Measurements from ENCODE around the gene SH3YL1.
A peak's percentile ranks its signal among the peaks of the same experiment; 100 is the strongest.

Gene SH3YL1

DNA sequence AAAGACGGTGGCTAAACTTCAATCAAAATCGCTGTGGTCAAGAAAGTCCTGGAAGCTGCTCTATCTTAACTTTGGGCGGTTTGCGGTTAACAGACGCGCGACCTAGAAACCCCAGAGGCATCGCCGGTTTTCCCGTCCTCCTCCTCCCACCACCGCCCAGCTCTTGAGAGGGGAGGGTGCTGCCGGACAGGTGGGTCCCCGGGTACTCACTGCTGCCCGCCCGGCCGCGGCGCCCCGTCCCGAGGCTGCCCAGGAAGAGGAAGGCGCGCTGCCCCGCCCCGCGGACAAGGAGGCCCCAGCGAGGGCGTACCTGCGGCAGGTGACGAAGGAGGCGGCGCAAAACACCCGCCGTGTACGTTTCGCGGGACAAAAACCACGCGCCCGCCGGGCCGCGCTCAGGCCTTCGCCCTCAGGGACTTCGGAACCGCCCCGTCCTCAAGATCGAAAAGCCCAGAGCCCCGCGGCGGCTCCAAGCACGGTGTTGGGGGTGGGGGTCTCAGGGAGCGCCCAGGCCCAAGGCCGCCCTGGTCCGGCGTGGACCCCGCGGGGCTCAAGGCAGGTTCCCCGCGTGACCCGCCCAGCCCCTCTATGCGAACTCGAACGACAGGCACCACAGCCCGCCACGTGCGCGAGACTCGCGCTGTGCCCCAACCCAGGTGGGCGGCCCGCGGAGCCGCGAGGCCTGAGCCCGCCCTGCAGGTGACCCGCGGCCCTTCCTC, at the start of gene SH3YL1:
Gene SH3YL1 (minus strand): TSS at position 259 of the 719 bp plus-strand sequence. CDS start 48 bp downstream, at position 211.
- peak; percentile 21 for DNase-seq

GRCh38 chr2:310994-311393, 47.2 kb upstream of the SH3YL1 start:
- DNase-seq, result no peak

DNA sequence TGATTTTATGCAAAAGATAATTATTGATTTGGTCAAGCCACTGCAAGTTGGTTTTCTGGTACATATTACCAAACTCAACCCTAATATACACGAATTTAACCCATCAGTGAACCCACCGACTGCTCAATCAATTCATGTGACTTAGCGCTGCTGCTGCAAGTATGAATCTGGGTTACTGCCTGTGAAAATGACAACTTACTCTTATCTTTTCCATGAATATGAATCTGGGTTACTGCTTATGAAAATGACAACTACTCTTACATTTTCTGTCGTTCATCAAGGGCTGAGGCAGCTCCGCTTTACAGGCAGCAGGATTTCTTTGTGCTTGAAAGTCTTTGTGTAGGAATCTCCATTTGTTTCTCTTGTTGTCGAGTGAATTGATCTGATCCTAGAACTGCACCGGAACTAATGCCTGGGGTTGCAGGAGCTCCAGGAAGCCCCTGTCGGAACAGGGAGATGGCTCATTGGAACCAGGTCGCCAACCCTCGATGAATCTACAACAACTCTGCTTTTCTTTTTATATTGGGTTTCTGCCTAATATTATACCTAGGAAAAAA, 46.2 kb upstream of the SH3YL1 start:
- DNase-seq, result no peak

DNA sequence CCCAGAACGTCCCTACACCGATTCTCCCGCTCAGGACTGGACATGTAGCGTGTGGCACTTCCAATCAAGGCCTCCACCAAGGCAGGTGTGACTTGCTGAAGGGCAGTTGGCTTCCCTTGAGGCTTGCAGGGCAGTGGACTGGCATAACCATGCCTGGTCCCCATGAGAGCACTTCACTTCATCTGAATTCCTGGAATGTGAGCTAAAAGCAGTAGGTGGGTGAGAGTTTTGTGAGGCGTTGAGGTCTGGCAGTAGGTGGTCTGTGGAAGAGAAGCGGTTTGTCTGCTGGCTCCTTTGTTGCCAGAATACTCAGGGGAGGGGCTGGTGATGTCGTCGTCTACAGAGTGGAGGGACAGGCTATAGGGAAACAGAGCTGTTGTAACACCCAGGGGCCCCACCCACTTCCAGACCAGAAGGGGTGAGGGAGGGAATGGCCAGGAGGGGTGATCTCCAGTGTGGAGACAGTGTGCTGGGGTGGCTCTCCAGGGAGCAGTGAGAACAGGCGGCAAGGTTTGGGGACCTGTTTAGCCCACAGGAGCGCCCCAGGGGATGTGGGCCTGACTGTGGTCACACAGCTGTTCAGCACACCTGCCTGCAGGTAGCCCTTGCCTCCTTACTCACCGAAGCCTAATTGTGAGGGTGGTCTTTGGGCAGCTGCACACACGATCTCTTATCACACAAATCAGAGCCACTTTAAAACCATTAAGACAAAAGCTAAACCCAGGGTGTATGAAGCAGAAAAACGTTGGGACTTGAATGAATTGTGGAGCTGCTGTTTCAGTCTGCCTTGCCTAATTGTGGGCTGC, 45.5 kb upstream of the SH3YL1 start:
- DNase-seq, result no peak

DNA sequence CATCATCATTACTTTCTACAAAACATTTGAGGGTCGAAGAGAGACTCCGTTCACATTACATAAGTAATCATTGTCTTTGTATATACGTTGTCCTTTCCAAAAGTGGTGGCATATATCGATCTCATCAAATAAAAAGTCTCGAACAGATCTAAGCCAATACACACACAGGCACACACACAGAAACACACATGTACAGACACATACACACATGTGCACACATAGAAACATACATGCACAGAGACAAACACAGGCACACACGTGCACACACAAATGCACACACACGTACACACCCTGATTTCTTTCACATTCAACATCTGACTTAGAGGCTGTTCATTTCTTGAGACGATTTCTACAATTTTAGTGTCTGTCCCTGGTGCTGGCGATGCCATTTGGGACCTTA, 41.5 kb upstream of the SH3YL1 start:
- DNase-seq, result no peak

DNA sequence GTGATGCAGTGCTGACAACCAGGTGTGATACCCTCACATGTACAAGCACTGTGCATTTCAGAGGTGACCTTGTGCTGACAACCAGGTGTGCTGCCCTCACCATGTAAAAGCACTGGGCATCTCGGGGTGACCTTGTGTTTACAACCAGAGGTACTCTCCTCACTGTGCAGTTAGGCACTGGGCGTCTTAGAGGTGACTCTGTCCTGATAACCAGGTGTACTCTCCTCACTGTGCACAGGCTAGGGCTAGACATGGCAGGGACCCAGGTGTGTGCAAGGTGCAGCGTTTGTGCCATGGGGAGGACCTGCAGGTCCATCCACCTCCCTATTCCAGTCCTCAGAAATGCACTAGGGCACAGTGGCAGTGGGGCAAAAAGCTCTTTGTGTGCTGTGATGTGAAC, 32.5 kb upstream of the SH3YL1 start:
- DNase-seq, result no peak

DNA sequence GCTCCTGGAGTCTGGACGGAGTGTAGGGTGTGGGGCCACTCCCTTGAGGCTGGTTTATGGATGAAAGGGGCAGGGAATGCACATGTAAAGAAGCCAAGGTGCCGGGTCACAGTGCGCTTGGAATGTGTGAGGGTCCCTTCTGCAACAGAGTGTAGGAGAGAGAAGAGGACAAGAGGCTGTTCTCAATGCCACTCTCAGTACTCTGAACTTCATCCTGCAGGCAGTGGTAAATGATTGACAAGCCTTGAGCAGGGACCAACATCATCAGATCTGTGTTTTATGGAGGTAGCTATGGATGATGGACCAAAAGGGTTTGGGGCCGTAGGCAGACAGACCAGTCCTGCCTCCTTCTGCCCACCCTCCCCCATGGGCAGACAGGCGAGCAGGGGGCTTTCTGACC, 31.3 kb upstream of the SH3YL1 start:
- DNase-seq, result no peak

DNA sequence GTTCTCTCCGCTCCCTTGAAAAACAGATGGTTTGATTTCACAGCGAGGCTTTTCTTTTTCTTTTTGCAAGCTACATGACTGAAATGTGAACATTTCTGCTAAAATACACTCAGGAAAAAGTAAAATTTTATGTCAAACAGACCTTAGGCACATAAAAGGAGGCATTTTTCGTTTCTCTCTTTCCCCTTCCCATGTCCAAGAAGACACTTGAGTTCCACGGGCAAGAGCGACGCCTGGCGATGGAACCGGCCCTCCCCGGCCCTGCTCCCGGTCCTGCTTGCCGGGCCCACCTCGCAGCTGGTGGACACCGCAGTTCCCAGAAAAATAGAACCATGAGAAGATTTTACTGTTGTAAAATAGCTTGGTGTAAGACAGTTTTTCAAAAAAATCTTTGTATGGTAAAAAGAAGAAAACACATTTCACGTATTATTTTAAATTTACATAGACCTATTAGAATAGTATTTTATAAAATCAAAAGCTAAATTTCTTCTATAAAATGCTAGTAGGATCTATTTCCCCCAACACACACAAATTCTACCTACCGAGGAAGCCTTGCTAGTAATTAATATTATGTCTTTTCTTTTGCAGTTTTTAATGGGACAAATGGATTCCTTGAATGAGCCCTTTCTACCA, 26.4 kb upstream of the SH3YL1 start:
- peak; percentile 46 for DNase-seq

DNA sequence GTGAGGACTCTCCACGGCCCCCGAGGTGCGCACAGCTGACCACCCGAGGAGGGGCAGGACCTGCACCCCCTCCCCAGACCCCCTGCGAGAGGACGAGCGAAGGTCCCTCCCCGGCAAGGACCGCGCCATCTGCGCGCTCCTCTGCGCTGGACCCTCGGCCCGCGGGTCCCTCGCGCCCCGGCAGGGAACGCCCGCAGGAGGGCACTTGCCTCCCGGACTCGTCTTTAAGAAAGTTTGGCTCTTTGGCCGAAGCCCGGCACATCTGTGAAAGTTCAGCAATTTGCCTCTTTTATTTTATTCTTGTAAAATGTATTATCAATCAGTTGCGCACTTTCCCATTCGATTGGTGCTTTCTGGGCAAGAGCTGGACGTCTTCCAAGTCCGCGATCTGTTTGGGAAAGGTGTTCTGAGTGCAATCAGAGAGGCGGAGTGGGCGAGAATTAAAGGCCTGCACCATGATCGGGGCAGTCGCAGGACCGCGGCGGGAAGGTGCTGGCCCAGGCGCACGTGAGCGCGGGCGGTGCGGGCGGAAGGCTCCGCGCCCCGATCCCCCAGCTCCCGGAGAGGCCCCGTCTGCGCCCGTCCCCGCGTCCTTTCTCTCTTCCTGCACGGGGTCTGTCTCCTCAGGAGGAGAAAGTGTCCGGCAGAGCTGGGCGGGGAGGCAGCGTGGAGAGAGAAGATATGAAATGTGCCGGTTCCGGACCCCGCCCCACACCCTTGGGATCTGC, 25.7 kb upstream of the SH3YL1 start:
- no peak for DNase-seq

DNA sequence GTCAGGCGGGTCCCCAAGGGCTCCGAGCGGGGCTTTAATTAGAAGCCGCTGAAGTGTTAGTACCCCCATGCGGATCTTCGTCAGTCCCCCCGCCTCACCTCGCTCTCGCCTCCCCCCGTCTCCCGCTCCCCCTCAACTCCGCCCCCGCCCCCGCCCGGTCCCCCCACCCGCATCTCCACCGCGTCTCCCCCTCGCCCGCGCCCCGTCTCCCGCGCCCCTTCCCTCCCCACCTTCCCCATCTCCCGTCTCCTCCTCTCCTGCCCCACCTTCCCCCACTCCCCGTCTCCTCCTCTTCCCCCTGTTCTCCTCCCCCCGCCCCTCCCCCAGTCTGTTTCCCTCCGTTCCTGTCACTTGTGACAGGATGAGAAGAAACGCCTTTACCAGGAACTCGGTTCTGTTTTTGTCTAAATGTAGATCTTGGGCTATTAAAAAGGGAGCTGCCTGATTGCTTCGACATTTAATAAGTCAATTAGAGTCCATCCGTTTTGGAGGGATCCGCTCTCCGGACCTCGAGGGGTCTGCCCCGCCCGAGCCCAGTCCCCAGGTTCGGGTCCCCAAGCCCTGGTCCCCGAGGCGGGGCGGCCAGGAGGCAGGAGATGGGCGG, 25.0 kb upstream of the SH3YL1 start:
- no peak for DNase-seq

DNA sequence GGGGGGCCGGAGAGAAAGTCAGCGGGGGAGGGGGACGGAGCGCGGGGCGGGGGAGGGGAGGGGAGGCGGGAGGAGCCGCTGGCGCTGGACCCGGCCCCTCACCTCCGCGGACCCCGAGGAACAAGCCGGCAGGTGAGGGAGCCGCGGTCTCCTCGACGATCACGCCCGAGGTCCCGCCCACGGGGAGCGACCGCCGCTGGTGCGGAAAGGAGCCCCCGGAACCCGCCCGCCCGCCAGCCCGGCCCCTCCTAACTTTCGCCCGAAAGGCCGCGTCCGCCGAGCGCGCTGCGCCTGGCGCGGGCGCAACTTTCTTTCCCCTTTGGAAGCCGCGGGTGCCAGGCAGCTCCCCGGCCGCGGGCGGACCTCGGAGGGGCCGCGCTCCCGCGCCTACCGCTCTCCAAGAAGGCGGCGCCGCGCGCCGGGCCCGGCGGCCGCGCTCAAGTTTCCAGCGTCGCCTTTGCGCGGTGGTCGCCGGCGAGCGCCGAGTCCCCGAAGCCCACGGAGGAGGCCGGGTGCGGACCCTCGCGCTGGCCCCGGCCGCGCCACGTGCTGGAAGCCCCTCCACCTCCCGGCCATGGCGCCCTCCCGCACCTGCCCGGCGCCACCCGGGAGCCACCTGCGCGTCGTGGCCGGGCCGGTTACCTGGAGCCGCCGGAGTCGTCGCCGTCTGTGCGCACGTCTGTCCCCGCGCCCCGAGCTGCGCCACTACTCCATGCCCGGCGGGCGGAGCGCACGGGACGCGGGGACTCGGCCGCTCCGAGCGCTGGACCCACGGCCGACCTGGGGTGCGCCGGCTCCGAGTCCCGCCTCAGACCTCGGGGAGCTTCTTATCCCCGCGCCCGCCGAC, 24.3 kb upstream of the SH3YL1 start, which contains the start of gene ALKAL2:
Gene ALKAL2 (minus strand): TSS at position 181 of the 847 bp plus-strand sequence. CDS start 256 bp downstream, outside the sequence.
- DNase-seq, result no peak

GRCh38 chr2:287471-287885, 23.6 kb upstream of the SH3YL1 start:
- no peak for DNase-seq

- DNase-seq, result no peak
These were observed 23.1 kb upstream of the SH3YL1 start for GRCh38 chr2:286774-287392.

GRCh38 chr2:286035-286434, 22.2 kb upstream of the SH3YL1 start:
- DNase-seq, result no peak

GRCh38 chr2:285531-285930, 21.7 kb upstream of the SH3YL1 start:
- DNase-seq, result no peak

DNA sequence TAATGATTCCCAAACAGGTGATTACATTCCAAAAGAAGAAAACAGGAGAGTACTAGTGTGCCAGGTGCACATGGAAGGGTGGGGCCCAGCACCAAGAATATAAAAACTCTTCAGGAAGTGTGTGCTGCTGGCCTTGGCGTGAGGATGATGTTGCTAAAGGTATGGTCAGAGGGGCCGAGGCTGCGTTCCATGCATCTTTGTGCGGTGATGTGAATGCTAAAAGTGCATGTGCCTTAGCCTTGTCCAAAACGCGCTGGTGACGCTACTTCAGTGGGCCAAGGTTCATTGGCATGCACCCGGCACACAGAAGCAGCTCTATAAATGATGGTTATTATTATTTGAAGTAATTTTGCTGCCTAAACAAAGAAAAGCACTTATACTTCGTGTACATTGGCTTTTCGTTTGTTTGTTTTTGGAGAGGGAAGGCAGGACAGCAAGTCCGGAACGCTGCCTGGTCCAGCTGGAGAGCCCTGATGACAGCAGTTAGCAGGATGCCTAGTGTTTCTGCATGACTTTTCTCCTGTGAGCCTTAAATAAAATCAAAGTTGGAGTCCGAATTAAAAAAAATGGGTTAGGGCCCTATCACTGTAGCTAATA, 21.2 kb upstream of the SH3YL1 start:
- no peak for DNase-seq

GRCh38 chr2:283996-284794, 20.4 kb upstream of the SH3YL1 start:
- DNase-seq, result no peak

DNA sequence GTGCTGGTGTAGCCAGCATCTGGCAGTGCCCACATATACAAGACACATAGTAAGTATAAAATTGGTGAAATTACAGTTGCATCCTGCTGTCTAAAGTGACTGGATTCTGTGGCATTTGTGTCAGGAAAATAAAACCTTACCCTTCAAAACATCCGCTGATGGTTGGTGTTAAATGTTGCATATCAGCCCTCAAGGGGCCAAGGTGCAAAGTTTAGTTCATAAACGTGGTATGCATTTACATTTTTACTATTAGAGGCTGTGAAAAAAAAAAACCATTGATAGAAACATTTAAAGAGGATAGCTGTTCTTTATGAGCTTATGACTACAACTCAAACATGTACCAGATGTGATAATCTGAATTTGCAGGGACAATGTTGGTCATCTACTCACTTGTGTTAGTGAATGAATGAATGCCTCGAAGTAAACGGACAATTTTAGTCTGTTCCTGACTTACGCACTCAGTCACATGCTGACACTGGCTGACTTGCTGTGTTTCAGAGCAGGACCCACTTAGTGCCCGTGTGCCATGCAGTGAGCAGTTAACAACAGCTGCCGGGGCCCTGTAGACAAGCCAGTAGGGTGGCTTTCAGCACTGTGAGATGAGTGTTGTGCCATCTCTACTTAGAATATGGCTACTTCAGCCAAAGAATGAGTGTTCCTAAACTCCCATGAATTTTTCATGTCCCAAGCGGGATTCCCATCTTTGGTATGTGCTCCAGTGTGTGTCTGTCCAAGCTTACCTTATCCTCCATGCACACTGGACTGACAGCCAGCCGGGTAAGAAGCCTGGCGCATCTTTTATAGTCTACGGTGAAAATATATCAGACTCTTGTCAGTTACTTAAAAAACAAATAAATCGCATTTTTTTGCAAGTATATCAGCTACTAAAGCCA, 18.8 kb upstream of the SH3YL1 start:
- no peak for DNase-seq
